Transverse colon (tissue), 4 donors: ENCODE data around the gene COL9A1. TPM values are rescaled to one million over a fixed set of nuclear protein-coding genes. Genes with fewer than 3 reads are reported as not detected.

ENCODE experiments used
- DNase-seq: peaks from one replicate; pipeline ENCODE4 v3.0.0-alpha.2; 2019
- H3K27ac ChIP-seq, 4 donors: fragments of 200-600 bp; sonication (generic); 2 replicates each; pipeline ENCODE4 v1.5.1; 2016 to 2018; ENCODE audit warnings: inconsistent platforms in 4 of 4
- H3K27me3 ChIP-seq: fragments of 200-600 bp; sonication (generic); 2 replicates; pipeline ENCODE4 v1.5.1; 2017; ENCODE audit warnings: inconsistent platforms
- H3K36me3 ChIP-seq, 4 donors: fragments of 200-600 bp; sonication (generic); 2 replicates each; pipeline ENCODE4 v1.5.1; 2017 to 2019; ENCODE audit warnings: inconsistent platforms in 4 of 4
- H3K4me1 ChIP-seq, 4 donors: fragments of 200-600 bp; sonication (generic); 2 replicates each; pipeline ENCODE4 v1.5.1; 2017 to 2020; ENCODE audit warnings: inconsistent platforms in 4 of 4
- H3K4me3 ChIP-seq, 4 donors: fragments of 200-600 bp; sonication (generic); 1 replicate in 1 of 4; 2 replicates in 3 of 4; pipeline versions ENCODE4 v1.5.1 to v1.6.1; 2017 to 2019; ENCODE audit warnings: inconsistent platforms in 4 of 4
- H3K9me3 ChIP-seq, 2 donors: fragments of 200-600 bp; sonication (generic); 2 replicates each; pipeline ENCODE4 v1.5.1; 2017 to 2019; ENCODE audit warnings: inconsistent platforms in 2 of 2
- CTCF ChIP-seq, 5 experiments: fragments of 200-600 bp in 3 of 5; fragments of 450-650 bp in 2 of 5; sonication (generic) in 3 of 5; IDR thresholded peaks; 1 replicate in 2 of 5; 2 replicates in 3 of 5; pipeline ENCODE4 v1.5.1; 2016 to 2017; ENCODE audit warnings: antibody characterized with exemption in 5 of 5, inconsistent platforms in 3 of 5, mild to moderate bottlenecking in 2 of 5, moderate library complexity in 1 of 5
- EP300 ChIP-seq: sonication (generic); formaldehyde crosslinking; IDR thresholded peaks from one replicate; pipeline ENCODE4 v1.6.1; 2017; ENCODE audit warnings: antibody characterized with exemption, low read depth
- POLR2A ChIP-seq: fragments of 450-650 bp; IDR thresholded peaks from one replicate; pipeline ENCODE4 v1.6.1; 2016; ENCODE audit warnings: antibody characterized with exemption, mild to moderate bottlenecking, moderate library complexity
- POLR2AphosphoS5 ChIP-seq, 3 donors: sonication (generic); formaldehyde crosslinking; IDR thresholded peaks; one replicate each; pipeline ENCODE4 v1.6.1; 2016; ENCODE audit warnings: antibody characterized with exemption in 3 of 3
- WGBS, 2 donors: methylation state at CpG; one replicate each; pipeline ENCODE4 v1.1.5; 2018; ENCODE audit warnings: low coverage in 1 of 2; 5-methylcytosine and 5-hydroxymethylcytosine counted together
- in situ Hi-C, 4 donors: fragments of 200-750 bp; cut with MboI; loops; one replicate each; pipeline versions ENCODE4 v1.15.0 to v1.15.1; 2017; ENCODE audit warnings: low sequenced_read_pairs in 3 of 4, low pct_ligation_motif_present in 1 of 4, low pct_unique_long_range_greater_than_20kb in 1 of 4
- intact Hi-C: fragments of 100-400 bp; cut with DNase I; formaldehyde crosslinking; loops from one replicate; pipeline ENCODE4 v1.15.1; 2023; ENCODE audit warnings: low total_unique reads
- total RNA-seq, 4 donors: library from RNA; depleted of rRNA; stranded (reverse); fragments of >200 nt; gene quantifications; one replicate each; pipeline ENCODE4 v1.1.0, GENCODE V29; 2016

The COL9A1 gene
- total RNA-seq, 4 donors from 2014 or later = 0.64 to 1.5 TPM; not detected in 2

DNA sequence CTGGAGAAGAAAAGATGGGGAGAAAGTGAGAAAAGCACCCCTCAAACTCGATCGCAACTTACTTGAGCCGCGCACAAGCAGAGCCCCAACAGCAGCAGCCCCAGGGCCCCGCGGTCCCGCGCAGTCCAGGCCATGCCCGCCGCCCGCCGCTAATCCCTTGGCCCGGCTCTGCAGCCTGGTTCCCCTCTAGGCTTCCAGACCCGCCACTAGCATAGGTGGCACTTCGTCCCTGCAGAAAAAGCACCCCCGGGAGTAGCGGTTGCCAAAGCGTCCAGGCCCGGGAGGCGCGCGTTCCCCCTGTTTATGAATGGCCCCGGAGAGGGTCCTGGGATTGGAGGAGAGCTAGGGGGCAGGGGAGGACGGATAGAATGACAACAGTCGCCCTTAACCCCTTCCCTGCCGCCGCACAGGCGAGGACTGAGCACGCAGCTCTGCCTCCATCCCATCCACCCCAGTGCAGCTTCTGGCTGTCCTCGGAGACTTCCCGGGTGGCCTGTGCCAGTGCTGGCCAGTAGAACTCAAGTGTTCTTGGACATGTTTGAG, 19.9 kb downstream of the COL9A1 start:
- Histone ChIP-seq H3K9me3 (no peaks in the 10 kb centered on the region), H3K27ac (no peak overlapping the region), H3K4me3 (peak overlapping the region in 1 of 4 donors; percentile 22), H3K4me1 (peaks cover 0 to 12% (median 4%) of the 10 kb centered on the region in 4 donors), H3K27me3 (peaks cover 45% of the 10 kb centered on the region), H3K36me3 (no peaks in the 10 kb centered on the region)
- WGBS, 2 donors = 29% methylated on average over 31 of the region's 31 CpGs; no CpG with 5 or more reads in 1 of the 2 donors
- in situ Hi-C loops = no loop called here
- intact Hi-C loops = no loop called here
- DNase-seq = no peak
- TF ChIP-seq POLR2A (no peak), CTCF (IDR thresholded peaks at IDR 0.05) (no peak)

- H3K9me3 ChIP-seq = no peaks in the 10 kb centered on the region
- WGBS, 2 donors = 20% methylated on average over 39 of the region's 39 CpGs; no CpG with 5 or more reads in 1 of the 2 donors
- H3K27me3 ChIP-seq = peaks cover 45% of the 10 kb centered on the region
- peaks cover 0 to 12% (median 4%) of the 10 kb centered on the region in 4 donors for H3K4me1 ChIP-seq
- DNase-seq = no peak
- peak overlapping the region in 1 of 4 donors; percentile 22 for H3K4me3 ChIP-seq
- TF ChIP-seq CTCF (IDR thresholded peaks at IDR 0.05) (no peak), POLR2A (no peak)
- in situ Hi-C loops = no loop called here
- intact Hi-C loops = no loop called here
- H3K27ac ChIP-seq = no peak overlapping the region
- H3K36me3 ChIP-seq = no peaks in the 10 kb centered on the region
These were observed 20.5 kb downstream of the COL9A1 start for GRCh38 chr6:70282312-70282918.

- Histone ChIP-seq H3K27ac (no peak overlapping the region), H3K4me3 (peak overlapping the region in 1 of 4 donors; percentile 22), H3K9me3 (no peaks in the 10 kb centered on the region), H3K4me1 (peaks cover 0 to 12% (median 4%) of the 10 kb centered on the region in 4 donors), H3K27me3 (peaks cover 45% of the 10 kb centered on the region), H3K36me3 (no peaks in the 10 kb centered on the region)
- in situ Hi-C loops = no loop called here
- DNase-seq = no peak
- WGBS, 2 donors = 40 to 50% methylated on average over 2 to 8 of the region's 8 CpGs
- TF ChIP-seq POLR2AphosphoS5 (IDR thresholded peaks at IDR 0.05) (no peak), CTCF (IDR thresholded peaks at IDR 0.05) (no peak), EP300 (no peak), POLR2A (no peak)
- intact Hi-C loops = no loop called here
These were observed 21.0 kb downstream of the COL9A1 start for GRCh38 chr6:70281923-70282311.

- no peaks in the 10 kb centered on the region for H3K9me3 ChIP-seq
- H3K4me3 ChIP-seq = no peak overlapping the region
- H3K27ac ChIP-seq = no peak overlapping the region
- H3K36me3 ChIP-seq = no peaks in the 10 kb centered on the region
- TF ChIP-seq POLR2A (no peak), POLR2AphosphoS5 (IDR thresholded peaks at IDR 0.05) (no peak), CTCF (IDR thresholded peaks at IDR 0.05) (no peak), EP300 (no peak)
- in situ Hi-C loops (no loop called here), intact Hi-C loops (no loop called here)
- 48% methylated on average over 14 of the region's 15 CpGs; no CpG with 5 or more reads in 1 of the 2 donors for WGBS, 2 donors
- H3K4me1 ChIP-seq = peaks cover 0 to 12% (median 4%) of the 10 kb centered on the region in 4 donors
- peaks cover 45% of the 10 kb centered on the region for H3K27me3 ChIP-seq
- peak; percentile 21 for DNase-seq
These were observed 22.5 kb downstream of the COL9A1 start for GRCh38 chr6:70280400-70280853.
